ENCODE results near the gene ZSCAN21. TPM values are rescaled to one million over a fixed set of nuclear protein-coding genes. Genes with fewer than 3 reads are reported as not detected.

ZSCAN21 gene
- total and polyA plus RNA-seq, 2 of the 4 experiments (the other 2 are of a cell fraction), result 11.5 to 13.3 TPM

- H3K23ac ChIP-seq (ENCODE audit: low read depth, low read length), result no peak overlapping the region
- TF ChIP-seq CHD1 (IDR thresholded peaks at IDR 0.05; ENCODE audit: low read depth, low read length), result no peak
- TF ChIP-seq RFX5 (IDR thresholded peaks at IDR 0.05; ENCODE audit: low read depth, low read length), result no peak
- TF ChIP-seq MAFK (IDR thresholded peaks at IDR 0.05; ENCODE audit: low read depth, low read length), result no peak
- peak; percentile 81 for TF ChIP-seq RAD21 (IDR thresholded peaks at IDR 0.05; ENCODE audit: low read length)
- TF ChIP-seq CTCF (conservative IDR thresholded peaks at IDR 0.05; ENCODE audit: low read depth, low read length), result peak; percentile 58
- TF ChIP-seq POLR2A (IDR thresholded peaks at IDR 0.05; ENCODE audit: low read depth, low read length), result no peak
- TF ChIP-seq RCOR1 (IDR thresholded peaks at IDR 0.05; ENCODE audit: insufficient replicate concordance, low read length), result peak; percentile 88
- TF ChIP-seq FOS (IDR thresholded peaks at IDR 0.05; ENCODE audit: low read depth, low read length), result no peak
- TF ChIP-seq SMC3 (IDR thresholded peaks at IDR 0.05; ENCODE audit: low read depth, low read length), result peak; percentile 69
- H2BK5ac ChIP-seq (ENCODE audit: low read depth, low read length, poor library complexity, severe bottlenecking), result no peak overlapping the region
- H2AFZ ChIP-seq (replicated peaks; ENCODE audit: low read length, poor library complexity), result no peak overlapping the region
- no peak overlapping the region for H3K27ac ChIP-seq (ENCODE audit: insufficient read depth, low read length)
- DNase-seq, result peak; percentile 86
- peak overlapping the region; percentile 38 for H2AK9ac ChIP-seq (replicated peaks; ENCODE audit: low read depth, low read length, poor library complexity)
- no peak overlapping the region for H3K4ac ChIP-seq (ENCODE audit: low read depth, low read length)
- no peak overlapping the region for H2BK15ac ChIP-seq (ENCODE audit: low read depth, low read length)
- no peak overlapping the region for H4K5ac ChIP-seq (ENCODE audit: low read depth, low read length)
- no peak overlapping the region for H3K18ac ChIP-seq (ENCODE audit: low read depth, low read length)
- peaks cover 3% of the 10 kb centered on the region; the same call in 1 of the 2 replicates for H4K20me1 ChIP-seq (ENCODE audit: insufficient read depth, low read length)
- in situ Hi-C loops (cut with MboI; ENCODE audit: low sequenced_read_pairs) (loop anchor here (5.0 to 10.0 kb wide), 2 partner anchors 61 to 138 kb away; partner anchors contain the start of gene TRIM4), dilution Hi-C loops (cut with HindIII; ENCODE audit: low sequenced_read_pairs, unreplicated experiment) (no loop called here), intact Hi-C loops (cut with micrococcal nuclease) (loop anchor here (1.0 to 10.0 kb wide), 2 partner anchors 59 to 128 kb away; partner anchors contain the start of gene GJC3)
- H4K8ac ChIP-seq (ENCODE audit: low read depth in 2 of 2, low read length in 2 of 2), result no peak overlapping the region
- no peak overlapping the region for H3K4me3 ChIP-seq (ENCODE audit: insufficient read depth, low read depth, low read length)
- peaks cover 17% of the 10 kb centered on the region for H3K36me3 ChIP-seq (ENCODE audit: control insufficient read depth, insufficient read depth, low read length)
- H4K91ac ChIP-seq (ENCODE audit: insufficient read depth, low read depth, low read length), result no peak overlapping the region
- H2BK120ac ChIP-seq (ENCODE audit: low read depth, low read length), result no peak overlapping the region
- no TSS peak for BruUV-seq (replicated peaks)
- H3K14ac ChIP-seq (replicated peaks; ENCODE audit: low read depth, low read length), result no peak overlapping the region
- no peaks in the 10 kb centered on the region for H3K9me3 ChIP-seq (ENCODE audit: control insufficient read depth, insufficient read depth, low read length)
- no peak overlapping the region for H2BK20ac ChIP-seq (ENCODE audit: low read depth, low read length)
- ChIA-PET POLR2A (ENCODE audit: unreplicated experiment) (interaction anchor here (0.6 kb wide), 1 partner anchor 1406 kb away, joined by 8 read pairs; no protein-coding TSS in a partner anchor), CTCF (interaction anchor here (0.6 to 1.7 kb wide), 4 partner anchors 10 to 140 kb away, joined by 3 to 7 read pairs (median 5); no protein-coding TSS in a partner anchor)
- no peaks in the 10 kb centered on the region for H3K27me3 ChIP-seq (ENCODE audit: control insufficient read depth, insufficient read depth, low read length)
- WGBS, 2 experiments (ENCODE audit: extremely low coverage in 2 of 2, insufficient read length in 1 of 2), result 70% methylated on average over 2 of the region's 3 CpGs; no CpG with 5 or more reads in 1 of the 2 experiments
- H3K4me2 ChIP-seq (ENCODE audit: low read depth, low read length), result no peak overlapping the region
- H3K56ac ChIP-seq (ENCODE audit: extremely low read depth, insufficient read depth, low read length), result no peak overlapping the region
- H3K9me1 ChIP-seq (ENCODE audit: insufficient read depth, low read length), result no peaks in the 10 kb centered on the region
- ATAC-seq (ENCODE audit: low read depth), result peak; percentile 53
- H3K4me1 ChIP-seq (ENCODE audit: control insufficient read depth, insufficient read depth, low read length), result peaks cover 4% of the 10 kb centered on the region; the same call in 1 of the 2 replicates
- H3K9ac ChIP-seq (ENCODE audit: low read depth, low read length), result no peak overlapping the region
- H3K79me1 ChIP-seq (ENCODE audit: low read depth in 1 of 2, low read length in 2 of 2), result peaks cover 12 to 33% of the 10 kb centered on the region in 2 experiments
- H2AK5ac ChIP-seq (ENCODE audit: low read depth, low read length), result no peak overlapping the region; the same call in 1 of the 2 replicates
Measured at GRCh38 chr7:100053215-100053614, 3.6 kb downstream of the ZSCAN21 start.

Measured in IMR-90 (cell line).